ENCODE data around the gene PTGER1.

GRCh38 chr19:14507704-14508542 is 32.8 kb upstream of the PTGER1 start:
- no peak for TF ChIP-seq CTCF (conservative IDR thresholded peaks at IDR 0.05; ENCODE audit: low read depth in 2 of 2)
- no peak for TF ChIP-seq REST (IDR thresholded peaks at IDR 0.05; ENCODE audit: unreplicated experiment)
- no peak for TF ChIP-seq POLR2AphosphoS5 (IDR thresholded peaks at IDR 0.05; ENCODE audit: low read depth)
- no peak for TF ChIP-seq EZH2 (IDR thresholded peaks at IDR 0.05; ENCODE audit: low read depth, unreplicated experiment)
- TF ChIP-seq EZH2phosphoT487 (IDR thresholded peaks at IDR 0.05; ENCODE audit: unreplicated experiment), result no peak
- TF ChIP-seq ZNF331 (CRISPR knock-in tag; IDR thresholded peaks at IDR 0.05; ENCODE audit: low read depth), result no peak

Data from GM23338 (cell line).